Lower leg skin (tissue), 3 donors: ENCODE results near the gene ZNF710.

Experiments
- POLR2A ChIP-seq, 2 donors: fragments of 450-650 bp; IDR thresholded peaks; one replicate each; pipeline ENCODE4 v1.6.1; 2016 to 2017; ENCODE audit warnings: antibody characterized with exemption in 2 of 2, mild to moderate bottlenecking in 1 of 2, moderate library complexity in 1 of 2
- TF ChIP-seq, protein P1 (sequence below), 3 donors: fragments of 450-650 bp; IDR thresholded peaks; one replicate each; pipeline ENCODE4 v1.5.1; 2016; ENCODE audit warnings: antibody characterized with exemption in 3 of 3, mild to moderate bottlenecking in 3 of 3, moderate library complexity in 2 of 3

DNA sequence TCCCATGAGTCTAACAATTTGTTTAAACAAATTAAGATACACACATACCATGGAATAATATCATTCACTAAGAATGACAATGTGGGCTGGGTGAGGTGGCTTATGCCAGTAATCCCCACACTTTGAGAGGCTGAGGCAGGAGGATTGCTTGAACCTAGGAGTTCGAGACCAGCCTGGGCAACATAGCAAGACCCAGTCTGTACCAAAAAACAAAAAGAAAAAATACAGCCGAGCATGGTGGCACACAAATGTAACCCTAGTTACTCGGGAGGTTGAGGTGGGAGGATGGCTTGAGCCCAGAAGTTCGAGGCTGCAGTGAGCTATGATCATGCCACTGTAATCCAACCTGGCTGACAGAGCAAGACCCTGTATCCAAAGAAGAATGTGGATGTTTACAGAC is 4.0 kb upstream of the ZNF710 start:
- no peak for TF ChIP-seq POLR2A (IDR thresholded peaks at IDR 0.05)
- TF ChIP-seq, protein P1, sequence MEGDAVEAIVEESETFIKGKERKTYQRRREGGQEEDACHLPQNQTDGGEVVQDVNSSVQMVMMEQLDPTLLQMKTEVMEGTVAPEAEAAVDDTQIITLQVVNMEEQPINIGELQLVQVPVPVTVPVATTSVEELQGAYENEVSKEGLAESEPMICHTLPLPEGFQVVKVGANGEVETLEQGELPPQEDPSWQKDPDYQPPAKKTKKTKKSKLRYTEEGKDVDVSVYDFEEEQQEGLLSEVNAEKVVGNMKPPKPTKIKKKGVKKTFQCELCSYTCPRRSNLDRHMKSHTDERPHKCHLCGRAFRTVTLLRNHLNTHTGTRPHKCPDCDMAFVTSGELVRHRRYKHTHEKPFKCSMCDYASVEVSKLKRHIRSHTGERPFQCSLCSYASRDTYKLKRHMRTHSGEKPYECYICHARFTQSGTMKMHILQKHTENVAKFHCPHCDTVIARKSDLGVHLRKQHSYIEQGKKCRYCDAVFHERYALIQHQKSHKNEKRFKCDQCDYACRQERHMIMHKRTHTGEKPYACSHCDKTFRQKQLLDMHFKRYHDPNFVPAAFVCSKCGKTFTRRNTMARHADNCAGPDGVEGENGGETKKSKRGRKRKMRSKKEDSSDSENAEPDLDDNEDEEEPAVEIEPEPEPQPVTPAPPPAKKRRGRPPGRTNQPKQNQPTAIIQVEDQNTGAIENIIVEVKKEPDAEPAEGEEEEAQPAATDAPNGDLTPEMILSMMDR (IDR thresholded peaks at IDR 0.05), result no peak
